GM12878 (cell line): Measurements from ENCODE around the gene ZNF112. TPM values are rescaled to one million over a fixed set of nuclear protein-coding genes. Genes with fewer than 3 reads are reported as not detected.
"Not testable (repeated sequence)": the region's sequence is repeated elsewhere in the genome, so short reads cannot be mapped to it uniquely, and the experiment has no call there.

Experiments used
- ATAC-seq: fragments of 200-7000 bp; cut with Tn5 transposase; 3 replicates; pipeline ENCODE4 v1.9.1; 2020; ENCODE audit warnings: mild to moderate bottlenecking, moderate library complexity
- BruUV-seq: library from RNA; stranded (reverse); fragments of 400-500 nt; replicated peaks from 2 replicates; lab custom pipeline; 2021; lab: Mats Ljungman, UMichigan
- CTCF ChIA-PET: fragments of 300-600 bp; sonication (Branson Sonifier 250); formaldehyde crosslinking; extraction: SDS; loops from one replicate; lab custom pipeline; 2021; ENCODE audit warnings: inconsistent platforms; lab: Yijun Ruan, JAX
- POLR2A ChIA-PET: fragments of 350-600 bp; formaldehyde crosslinking; extraction: SDS; loops from one replicate; lab custom pipeline; 2021; ENCODE audit warnings: inconsistent platforms; lab: Charles Lee
- RAD21 ChIA-PET: fragments of 300-600 bp; sonication (Branson Sonifier 250); formaldehyde crosslinking; loops from one replicate; lab custom pipeline; 2023; ENCODE audit warnings: antibody characterized with exemption; ENCODE audit not compliant: unreplicated experiment; lab: Charles Lee
- SMC1A ChIA-PET: fragments of 300-600 bp; sonication (Branson Sonifier 250); formaldehyde crosslinking; loops from one replicate; lab custom pipeline; 2023; ENCODE audit not compliant: unreplicated experiment, uncharacterized antibody; lab: Charles Lee
- DNase-seq: peaks from one replicate; pipeline ENCODE4 v3.0.0-alpha.2; 2011; ENCODE audit warnings: low read depth, low spot score
- FAIRE-seq: peaks from 3 replicates; lab custom pipeline; 2011; peaks lifted over from hg19 to GRCh38; lab: Jason Lieb, UNC
- H2AFZ ChIP-seq: 2 replicates; pipeline ENCODE4 v1.6.0; 2011; ENCODE audit warnings: low read depth, low read length, control low read depth; ENCODE audit not compliant: control insufficient read depth
- H3K27ac ChIP-seq: 2 replicates; pipeline ENCODE4 v1.5.1; 2011; ENCODE audit warnings: control low read depth; ENCODE audit not compliant: control insufficient read depth, insufficient read depth
- H3K27me3 ChIP-seq, 2 experiments: replicated peaks in 1 of 2; 2 replicates each; pipeline versions ENCODE4 v1.6.0 to v1.6.1; 2011; ENCODE audit warnings: low read length in 1 of 2; ENCODE audit not compliant: control insufficient read depth in 2 of 2, insufficient read depth in 2 of 2
- H3K36me3 ChIP-seq, 2 experiments: 2 replicates each; pipeline ENCODE4 v1.5.1; 2011; ENCODE audit warnings: low read length in 1 of 2; ENCODE audit not compliant: control insufficient read depth in 2 of 2, insufficient read depth in 2 of 2
- H3K4me1 ChIP-seq: 2 replicates; pipeline ENCODE4 v1.6.1; 2011; ENCODE audit warnings: mild to moderate bottlenecking, low read length, moderate library complexity, mixed read lengths; ENCODE audit not compliant: control insufficient read depth, insufficient read depth
- H3K4me2 ChIP-seq: 2 replicates; pipeline ENCODE4 v1.6.0; 2011; ENCODE audit warnings: control low read depth; ENCODE audit not compliant: control insufficient read depth, insufficient read depth
- H3K4me3 ChIP-seq: fragments of 200-600 bp; sonication (generic); 2 replicates; pipeline ENCODE4 v1.5.1; 2016
- H3K79me2 ChIP-seq: 2 replicates; pipeline ENCODE4 v1.6.0; 2011; ENCODE audit warnings: low read length; ENCODE audit not compliant: control insufficient read depth, insufficient read depth
- H3K9ac ChIP-seq: 2 replicates; pipeline ENCODE4 v1.8.0; 2011; ENCODE audit warnings: low read length, control low read depth, mixed read lengths; ENCODE audit not compliant: control insufficient read depth, insufficient read depth
- H3K9me3 ChIP-seq: replicated peaks from 3 replicates; pipeline ENCODE4 v1.5.1; 2011; ENCODE audit warnings: mild to moderate bottlenecking, low read length; ENCODE audit not compliant: control insufficient read depth, insufficient read depth
- H4K20me1 ChIP-seq: 2 replicates; pipeline ENCODE4 v1.6.0; 2011; ENCODE audit not compliant: control insufficient read depth, insufficient read depth
- DPF2 ChIP-seq: fragments of 450-650 bp; IDR thresholded peaks from 2 replicates; pipeline ENCODE4 v1.6.1; 2017; ENCODE audit warnings: mild to moderate bottlenecking
- HDAC6 ChIP-seq: fragments of 200-600 bp; sonication (generic); IDR thresholded peaks from one replicate; pipeline ENCODE4 v1.8.0; 2017; ENCODE audit warnings: antibody characterized with exemption; ENCODE audit not compliant: unreplicated experiment
- RB1 ChIP-seq: fragments of 450-650 bp; formaldehyde crosslinking; IDR thresholded peaks from 2 replicates; pipeline ENCODE4 v1.6.1; 2017; ENCODE audit warnings: mild to moderate bottlenecking, borderline replicate concordance
- TBL1XR1 ChIP-seq: IDR thresholded peaks from 2 replicates; pipeline ENCODE4 v1.6.1; 2012; ENCODE audit warnings: low read depth, low read length, improper control_type of control experiment
- WRNIP1 ChIP-seq: IDR thresholded peaks from 2 replicates; pipeline ENCODE4 v1.6.1; 2011; ENCODE audit warnings: low read depth, low read length, improper control_type of control experiment, borderline replicate concordance
- WGBS: methylation state at CpG from one replicate; pipeline ENCODE4 v1.1.6; 2016; ENCODE audit warnings: low lambda C conversion rate; ENCODE audit not compliant: insufficient replicate concordance, insufficient coverage; ENCODE audit errors: missing lambda C conversion rate; 5-methylcytosine and 5-hydroxymethylcytosine counted together
- in situ Hi-C: fragments of 300-500 bp; cut with MboI; formaldehyde crosslinking; loops from 9 replicates; pipeline ENCODE4 v1.14.3; 2018; ENCODE audit warnings: mixed read lengths
- intact Hi-C: fragments of 100-400 bp; cut with micrococcal nuclease; formaldehyde crosslinking; loops from one replicate; pipeline ENCODE4 v1.14.2; 2022; ENCODE audit not compliant: unreplicated experiment
- polyA plus RNA-seq, 11 experiments: library from polyadenylated mRNA; depleted of rRNA in 4 of 11; unstranded in 6 of 11; stranded (reverse) in 5 of 11; fragments of >200 nt; fragmentation: Nextera tagmentation in 4 of 11; fragmentation: Illumina TruSeq in 1 of 11; extraction: Ambion mirVana in 4 of 11; extraction: Trizol in 1 of 11; gene quantifications; 1 replicate in 1 of 11; 2 replicates in 10 of 11; pipeline versions ENCODE4 v1.2.1 to v1.2.3, GENCODE V29; 2011 to 2016; ENCODE audit warnings: inconsistent platforms in 2 of 11, missing spikeins in 2 of 11, low read depth in 1 of 11
- total RNA-seq, 4 experiments: library from RNA; depleted of rRNA in 3 of 4; stranded (reverse); fragments of >200 nt in 3 of 4; fragmentation: Illumina TruSeq in 1 of 4; extraction: Trizol in 1 of 4; gene quantifications; 2 replicates each; pipeline versions ENCODE4 v1.2.1 to v1.2.3, GENCODE V29; 2013 to 2021
- TF ChIP-seq, protein P1 (sequence below): fragments of 450-650 bp; formaldehyde crosslinking; IDR thresholded peaks from 2 replicates; pipeline ENCODE4 v1.5.0; 2022; ENCODE audit warnings: mild to moderate bottlenecking, missing genetic modification characterization
- TF ChIP-seq, protein P2 (sequence below): fragments of 450-650 bp; IDR thresholded peaks from 2 replicates; pipeline ENCODE4 v1.6.1; 2017; ENCODE audit warnings: mild to moderate bottlenecking, low read depth, inconsistent platforms; ENCODE audit not compliant: poor library complexity, severe bottlenecking
- TF ChIP-seq, protein P3 (sequence below): IDR thresholded peaks from 2 replicates; pipeline ENCODE4 v1.6.1; 2012; ENCODE audit warnings: low read depth, low read length, improper control_type of control experiment

Gene ZNF112
- total and polyA plus RNA-seq, 10 of the 15 experiments (the other 5 are each of a cell fraction or from before 2014, with no cell fraction given), result 0.03 to 0.25 (median 0.07) TPM; not detected in 4

DNA sequence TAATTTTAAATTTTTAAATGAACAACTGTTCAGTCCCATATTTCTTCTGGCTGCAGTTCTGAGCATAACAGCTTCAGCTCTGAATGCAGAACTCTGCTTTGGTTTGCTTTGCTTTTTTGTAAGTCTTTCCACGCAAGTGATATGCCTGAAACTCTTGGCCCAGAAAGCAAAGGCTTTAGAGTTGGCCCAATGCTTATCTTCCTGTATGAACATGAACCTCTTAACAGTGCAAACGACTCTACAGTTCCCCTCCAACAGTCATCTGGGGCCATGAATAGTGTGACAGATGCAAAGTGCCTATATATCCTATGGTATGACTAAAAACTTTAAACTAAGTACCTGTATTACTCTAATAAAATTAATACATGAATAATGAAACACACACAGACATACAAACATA lies 14.7 kb downstream of the ZNF112 start (continued):
- TF ChIP-seq TBL1XR1, result no peak
- TF ChIP-seq RB1, result no peak
- TF ChIP-seq, protein P1, sequence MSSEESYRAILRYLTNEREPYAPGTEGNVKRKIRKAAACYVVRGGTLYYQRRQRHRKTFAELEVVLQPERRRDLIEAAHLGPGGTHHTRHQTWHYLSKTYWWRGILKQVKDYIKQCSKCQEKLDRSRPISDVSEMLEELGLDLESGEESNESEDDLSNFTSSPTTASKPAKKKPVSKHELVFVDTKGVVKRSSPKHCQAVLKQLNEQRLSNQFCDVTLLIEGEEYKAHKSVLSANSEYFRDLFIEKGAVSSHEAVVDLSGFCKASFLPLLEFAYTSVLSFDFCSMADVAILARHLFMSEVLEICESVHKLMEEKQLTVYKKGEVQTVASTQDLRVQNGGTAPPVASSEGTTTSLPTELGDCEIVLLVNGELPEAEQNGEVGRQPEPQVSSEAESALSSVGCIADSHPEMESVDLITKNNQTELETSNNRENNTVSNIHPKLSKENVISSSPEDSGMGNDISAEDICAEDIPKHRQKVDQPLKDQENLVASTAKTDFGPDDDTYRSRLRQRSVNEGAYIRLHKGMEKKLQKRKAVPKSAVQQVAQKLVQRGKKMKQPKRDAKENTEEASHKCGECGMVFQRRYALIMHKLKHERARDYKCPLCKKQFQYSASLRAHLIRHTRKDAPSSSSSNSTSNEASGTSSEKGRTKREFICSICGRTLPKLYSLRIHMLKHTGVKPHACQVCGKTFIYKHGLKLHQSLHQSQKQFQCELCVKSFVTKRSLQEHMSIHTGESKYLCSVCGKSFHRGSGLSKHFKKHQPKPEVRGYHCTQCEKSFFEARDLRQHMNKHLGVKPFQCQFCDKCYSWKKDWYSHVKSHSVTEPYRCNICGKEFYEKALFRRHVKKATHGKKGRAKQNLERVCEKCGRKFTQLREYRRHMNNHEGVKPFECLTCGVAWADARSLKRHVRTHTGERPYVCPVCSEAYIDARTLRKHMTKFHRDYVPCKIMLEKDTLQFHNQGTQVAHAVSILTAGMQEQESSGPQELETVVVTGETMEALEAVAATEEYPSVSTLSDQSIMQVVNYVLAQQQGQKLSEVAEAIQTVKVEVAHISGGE (CRISPR knock-in tag), result no peak
- TF ChIP-seq WRNIP1, result no peak
- no peak for TF ChIP-seq DPF2
- TF ChIP-seq, protein P2, sequence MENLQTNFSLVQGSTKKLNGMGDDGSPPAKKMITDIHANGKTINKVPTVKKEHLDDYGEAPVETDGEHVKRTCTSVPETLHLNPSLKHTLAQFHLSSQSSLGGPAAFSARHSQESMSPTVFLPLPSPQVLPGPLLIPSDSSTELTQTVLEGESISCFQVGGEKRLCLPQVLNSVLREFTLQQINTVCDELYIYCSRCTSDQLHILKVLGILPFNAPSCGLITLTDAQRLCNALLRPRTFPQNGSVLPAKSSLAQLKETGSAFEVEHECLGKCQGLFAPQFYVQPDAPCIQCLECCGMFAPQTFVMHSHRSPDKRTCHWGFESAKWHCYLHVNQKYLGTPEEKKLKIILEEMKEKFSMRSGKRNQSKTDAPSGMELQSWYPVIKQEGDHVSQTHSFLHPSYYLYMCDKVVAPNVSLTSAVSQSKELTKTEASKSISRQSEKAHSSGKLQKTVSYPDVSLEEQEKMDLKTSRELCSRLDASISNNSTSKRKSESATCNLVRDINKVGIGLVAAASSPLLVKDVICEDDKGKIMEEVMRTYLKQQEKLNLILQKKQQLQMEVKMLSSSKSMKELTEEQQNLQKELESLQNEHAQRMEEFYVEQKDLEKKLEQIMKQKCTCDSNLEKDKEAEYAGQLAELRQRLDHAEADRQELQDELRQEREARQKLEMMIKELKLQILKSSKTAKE, result no peak
- TF ChIP-seq, protein P3, sequence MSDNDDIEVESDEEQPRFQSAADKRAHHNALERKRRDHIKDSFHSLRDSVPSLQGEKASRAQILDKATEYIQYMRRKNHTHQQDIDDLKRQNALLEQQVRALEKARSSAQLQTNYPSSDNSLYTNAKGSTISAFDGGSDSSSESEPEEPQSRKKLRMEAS, result no peak
- TF ChIP-seq HDAC6, result no peak

DNA sequence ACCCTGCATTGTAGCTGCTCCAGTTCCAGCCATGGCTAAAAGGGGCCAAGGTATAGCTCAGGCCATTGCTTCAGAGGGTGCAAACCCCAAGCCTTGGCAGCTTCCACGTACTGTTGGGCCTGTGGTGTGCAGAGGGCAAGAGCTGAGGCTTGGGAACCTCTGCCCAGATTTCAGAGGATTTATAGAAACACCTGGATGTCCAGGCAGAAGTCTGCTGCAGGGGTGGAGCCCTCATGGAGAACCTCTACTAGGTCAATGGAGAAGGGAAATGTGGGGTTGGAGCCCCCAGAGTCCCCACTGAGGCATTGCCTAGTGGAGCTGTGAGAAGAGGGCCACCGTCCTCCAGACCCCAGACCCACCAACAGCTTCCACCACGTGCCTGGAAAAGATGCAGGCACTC lies 21.8 kb downstream of the ZNF112 start:
- in situ Hi-C loops, H3K27ac ChIP-seq, H3K9me3 ChIP-seq, H2AFZ ChIP-seq, DNase-seq, RAD21 ChIA-PET, FAIRE-seq, H3K4me3 ChIP-seq, H3K9ac ChIP-seq, H3K4me2 ChIP-seq, SMC1A ChIA-PET, CTCF ChIA-PET, H3K4me1 ChIP-seq, ATAC-seq, H3K79me2 ChIP-seq, H4K20me1 ChIP-seq, H3K27me3 ChIP-seq, BruUV-seq, POLR2A ChIA-PET, intact Hi-C loops, H3K36me3 ChIP-seq: not testable (repeated sequence)
- WGBS, result 0% methylated on average over 3 of the region's 3 CpGs
